Neutrophil (primary cell): ENCODE data around the gene SCYGR4.

ENCODE experiments used
- H3K27ac ChIP-seq: fragments of 200-600 bp; sonication (generic); 2 replicates; pipeline ENCODE4 v1.5.1; 2016; ENCODE audit warnings: mild to moderate bottlenecking, moderate library complexity
- H3K27me3 ChIP-seq: fragments of 200-600 bp; sonication (generic); 2 replicates; pipeline ENCODE4 v1.6.0; 2016; ENCODE audit warnings: mild to moderate bottlenecking
- H3K36me3 ChIP-seq: fragments of 200-600 bp; sonication (generic); 2 replicates; pipeline ENCODE4 v1.5.1; 2017
- H3K4me1 ChIP-seq, 2 experiments: fragments of 200-600 bp in 1 of 2; sonication (generic) in 1 of 2; 1 replicate in 1 of 2; 2 replicates in 1 of 2; pipeline versions ENCODE4 v1.5.1 to v1.6.1; 2013 to 2016; ENCODE audit warnings: low read depth in 1 of 2, low read length in 1 of 2, mild to moderate bottlenecking in 1 of 2, moderate library complexity in 1 of 2; ENCODE audit not compliant: control insufficient read depth in 1 of 2, insufficient read depth in 1 of 2
- H3K4me3 ChIP-seq, 2 experiments: fragments of 200-600 bp in 1 of 2; sonication (generic) in 1 of 2; 1 replicate in 1 of 2; 2 replicates in 1 of 2; pipeline ENCODE4 v1.5.1; 2013 to 2016; ENCODE audit warnings: low read depth in 1 of 2, low read length in 1 of 2, mild to moderate bottlenecking in 1 of 2, moderate library complexity in 1 of 2
- H3K9me3 ChIP-seq: fragments of 200-600 bp; sonication (generic); 2 replicates; pipeline ENCODE4 v1.5.1; 2016
- CTCF ChIP-seq: fragments of 200-600 bp; sonication (generic); IDR thresholded peaks from 2 replicates; pipeline ENCODE4 v1.5.1; 2016; ENCODE audit warnings: antibody characterized with exemption

Gene SCYGR4

DNA sequence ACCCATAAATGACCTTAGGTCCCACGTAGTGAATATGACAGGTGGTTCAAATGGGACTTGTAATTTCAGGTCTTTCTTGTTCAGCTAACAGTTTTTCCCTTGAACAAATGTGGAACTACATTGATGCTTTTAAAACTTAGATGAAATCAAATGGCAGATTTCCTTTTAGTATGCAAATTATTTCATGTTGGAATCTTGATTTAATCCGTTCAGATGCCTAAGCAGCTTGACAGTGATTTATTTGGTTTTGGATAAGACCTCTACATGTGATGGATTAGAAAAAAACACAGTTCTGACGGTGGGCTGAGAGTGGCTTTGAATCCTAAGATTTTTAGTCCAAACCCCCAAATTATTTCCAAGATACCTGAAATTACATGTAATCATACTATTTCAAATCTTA, 16.9 kb downstream of the SCYGR4 start:
- TF ChIP-seq CTCF: no peak
- no peak overlapping the region for H3K4me3 ChIP-seq
- no peak overlapping the region for H3K27ac ChIP-seq
- no peaks in the 10 kb centered on the region for H3K36me3 ChIP-seq
- H3K27me3 ChIP-seq: peaks cover 30% of the 10 kb centered on the region
- H3K9me3 ChIP-seq: no peaks in the 10 kb centered on the region
- H3K4me1 ChIP-seq: no peaks in the 10 kb centered on the region

DNA sequence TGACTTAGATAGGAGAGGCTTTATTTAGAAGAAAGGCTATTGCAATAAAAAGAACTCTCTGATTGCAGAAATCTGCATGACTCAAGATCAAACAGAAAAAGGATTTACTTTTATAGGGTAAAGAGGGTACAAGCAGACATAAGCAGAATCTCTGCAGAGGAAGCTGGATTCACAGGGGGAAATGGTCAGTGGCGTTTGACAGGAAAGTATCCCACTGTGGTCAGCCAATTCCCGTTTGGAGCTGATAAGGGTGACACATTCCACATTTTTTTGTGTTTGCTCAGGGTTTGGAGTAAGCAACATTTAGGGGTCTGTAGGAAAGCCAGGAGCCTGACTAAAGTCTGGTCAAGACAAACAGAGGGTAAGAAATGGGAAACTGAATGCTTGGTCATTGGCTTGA, 25.4 kb downstream of the SCYGR4 start:
- no peaks in the 10 kb centered on the region for H3K9me3 ChIP-seq
- no peaks in the 10 kb centered on the region for H3K36me3 ChIP-seq
- TF ChIP-seq CTCF: no peak
- H3K27ac ChIP-seq: no peak overlapping the region
- H3K4me3 ChIP-seq: no peak overlapping the region
- H3K4me1 ChIP-seq: no peaks in the 10 kb centered on the region
- H3K27me3 ChIP-seq: no peaks in the 10 kb centered on the region

GRCh38 chr2:227643990-227644551, 26.8 kb downstream of the SCYGR4 start:
- no peaks in the 10 kb centered on the region for H3K36me3 ChIP-seq
- no peaks in the 10 kb centered on the region for H3K4me1 ChIP-seq
- H3K9me3 ChIP-seq: no peaks in the 10 kb centered on the region
- no peak overlapping the region for H3K27ac ChIP-seq
- no peaks in the 10 kb centered on the region for H3K27me3 ChIP-seq
- no peak overlapping the region for H3K4me3 ChIP-seq
- TF ChIP-seq CTCF: no peak

GRCh38 chr2:227653419-227653818, 36.1 kb downstream of the SCYGR4 start:
- Histone ChIP-seq H3K4me3 (no peak overlapping the region), H3K9me3 (no peaks in the 10 kb centered on the region), H3K27ac (no peak overlapping the region), H3K4me1 (no peaks in the 10 kb centered on the region), H3K27me3 (peaks cover 16% of the 10 kb centered on the region), H3K36me3 (no peaks in the 10 kb centered on the region)
- TF ChIP-seq CTCF: no peak

DNA sequence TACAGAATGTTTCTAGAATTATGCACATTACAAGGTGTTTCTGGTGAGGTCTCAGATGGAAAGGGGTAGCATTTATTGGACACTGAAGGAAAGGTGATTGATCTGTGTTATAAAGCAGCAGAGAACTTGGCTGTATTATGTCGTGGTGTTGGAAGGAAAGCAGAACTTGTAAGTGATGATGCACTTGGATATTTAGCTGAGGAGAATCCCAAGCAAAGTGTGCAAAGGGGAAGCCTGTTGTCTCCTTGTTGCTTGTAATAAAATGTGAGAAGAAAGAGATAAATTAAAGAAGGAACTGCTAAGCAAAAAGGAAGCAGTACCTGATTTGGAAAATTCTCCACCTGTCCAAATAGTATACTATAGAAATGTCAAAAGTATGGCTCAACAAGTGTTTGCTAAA, 37.1 kb downstream of the SCYGR4 start:
- Histone ChIP-seq H3K4me1 (no peaks in the 10 kb centered on the region), H3K36me3 (no peaks in the 10 kb centered on the region), H3K27ac (no peak overlapping the region), H3K27me3 (peaks cover 16% of the 10 kb centered on the region), H3K4me3 (no peak overlapping the region), H3K9me3 (no peaks in the 10 kb centered on the region)
- TF ChIP-seq CTCF: no peak

GRCh38 chr2:227655454-227655853, 38.2 kb downstream of the SCYGR4 start:
- no peak for TF ChIP-seq CTCF
- peaks cover 13% of the 10 kb centered on the region for H3K27me3 ChIP-seq
- H3K36me3 ChIP-seq: no peaks in the 10 kb centered on the region
- H3K27ac ChIP-seq: no peak overlapping the region
- H3K4me1 ChIP-seq: no peaks in the 10 kb centered on the region
- H3K9me3 ChIP-seq: no peaks in the 10 kb centered on the region
- no peak overlapping the region for H3K4me3 ChIP-seq
